Esophagus muscularis mucosa (tissue), 4 donors: ENCODE data around the gene FGFRL1.

Experiments
- EP300 ChIP-seq: sonication (generic); formaldehyde crosslinking; IDR thresholded peaks from one replicate; pipeline ENCODE4 v1.6.1; 2017; ENCODE audit warnings: antibody characterized with exemption
- POLR2A ChIP-seq: fragments of 450-650 bp; IDR thresholded peaks from one replicate; pipeline ENCODE4 v1.6.1; 2017; ENCODE audit warnings: antibody characterized with exemption, moderate library complexity, mild to moderate bottlenecking, low read depth
- POLR2AphosphoS5 ChIP-seq, 2 donors: sonication (generic); formaldehyde crosslinking; IDR thresholded peaks; one replicate each; pipeline ENCODE4 v1.6.1; 2017; ENCODE audit warnings: antibody characterized with exemption in 2 of 2
- TF ChIP-seq, protein P1 (sequence below), 3 experiments: fragments of 200-600 bp in 2 of 3; fragments of 450-650 bp in 1 of 3; sonication (generic) in 2 of 3; IDR thresholded peaks; one replicate each; pipeline ENCODE4 v1.5.1; 2017 to 2019; ENCODE audit warnings: antibody characterized with exemption in 3 of 3, mild to moderate bottlenecking in 2 of 3, moderate library complexity in 1 of 3

GRCh38 chr4:1029529-1029928 lies 18.1 kb downstream of the FGFRL1 start:
- TF ChIP-seq, protein P1, sequence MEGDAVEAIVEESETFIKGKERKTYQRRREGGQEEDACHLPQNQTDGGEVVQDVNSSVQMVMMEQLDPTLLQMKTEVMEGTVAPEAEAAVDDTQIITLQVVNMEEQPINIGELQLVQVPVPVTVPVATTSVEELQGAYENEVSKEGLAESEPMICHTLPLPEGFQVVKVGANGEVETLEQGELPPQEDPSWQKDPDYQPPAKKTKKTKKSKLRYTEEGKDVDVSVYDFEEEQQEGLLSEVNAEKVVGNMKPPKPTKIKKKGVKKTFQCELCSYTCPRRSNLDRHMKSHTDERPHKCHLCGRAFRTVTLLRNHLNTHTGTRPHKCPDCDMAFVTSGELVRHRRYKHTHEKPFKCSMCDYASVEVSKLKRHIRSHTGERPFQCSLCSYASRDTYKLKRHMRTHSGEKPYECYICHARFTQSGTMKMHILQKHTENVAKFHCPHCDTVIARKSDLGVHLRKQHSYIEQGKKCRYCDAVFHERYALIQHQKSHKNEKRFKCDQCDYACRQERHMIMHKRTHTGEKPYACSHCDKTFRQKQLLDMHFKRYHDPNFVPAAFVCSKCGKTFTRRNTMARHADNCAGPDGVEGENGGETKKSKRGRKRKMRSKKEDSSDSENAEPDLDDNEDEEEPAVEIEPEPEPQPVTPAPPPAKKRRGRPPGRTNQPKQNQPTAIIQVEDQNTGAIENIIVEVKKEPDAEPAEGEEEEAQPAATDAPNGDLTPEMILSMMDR (IDR thresholded peaks at IDR 0.05): no peak
- TF ChIP-seq POLR2AphosphoS5 (IDR thresholded peaks at IDR 0.05) (no peak), POLR2A (no peak), EP300 (no peak)
